HepG2 (cell line): ENCODE data around the gene FBXL7. TPM values are rescaled to one million over a fixed set of nuclear protein-coding genes. Genes with fewer than 3 reads are reported as not detected.

ENCODE experiments used
- ATAC-seq: fragments of 200-7000 bp; cut with Tn5 transposase; 3 replicates; pipeline ENCODE4 v1.9.1; 2020; ENCODE audit warnings: mild to moderate bottlenecking, moderate library complexity
- BruUV-seq: library from RNA; stranded (reverse); fragments of 400-500 nt; replicated peaks from 2 replicates; lab custom pipeline; 2021; lab: Mats Ljungman, UMichigan
- CTCF ChIA-PET: fragments of 300-600 bp; formaldehyde crosslinking; extraction: SDS; loops from one replicate; lab custom pipeline; 2021; ENCODE audit warnings: low total read pairs, inconsistent platforms, low intra/inter-chr PET ratio; lab: Yijun Ruan, JAX
- POLR2A ChIA-PET: fragments of 350-600 bp; sonication (Branson Sonifier 250); formaldehyde crosslinking; loops from one replicate; lab custom pipeline; 2020; ENCODE audit warnings: antibody characterized with exemption, inconsistent platforms; lab: Yijun Ruan, JAX
- DNase-seq: peaks from one replicate; pipeline ENCODE4 v3.0.0-alpha.2; 2015; ENCODE audit warnings: low spot score
- FAIRE-seq: peaks from 3 replicates; lab custom pipeline; 2011; peaks lifted over from hg19 to GRCh38; lab: Jason Lieb, UNC
- H2AFZ ChIP-seq: one replicate; pipeline ENCODE4 v1.6.1; 2011; ENCODE audit warnings: low read length, inconsistent platforms
- H3K27ac ChIP-seq: fragments of 300-600 bp; 3 replicates; pipeline ENCODE4 v1.8.0; 2011; ENCODE audit warnings: mixed run types, mild to moderate bottlenecking, mixed read lengths, low read length, inconsistent platforms; ENCODE audit not compliant: insufficient read depth; ENCODE audit errors: extremely low read length
- H3K27me3 ChIP-seq, 2 experiments: fragments of 200-600 bp in 1 of 2; 2 replicates in 1 of 2; 3 replicates in 1 of 2; pipeline versions ENCODE4 v1.6.0 to v1.8.0; 2011; ENCODE audit warnings: low read length in 2 of 2, mild to moderate bottlenecking in 2 of 2, moderate library complexity in 2 of 2, inconsistent platforms in 1 of 2; ENCODE audit not compliant: insufficient read depth in 2 of 2, control insufficient read depth in 1 of 2
- H3K36me3 ChIP-seq, 2 experiments: fragments of 200-600 bp in 1 of 2; replicated peaks in 1 of 2; 2 replicates in 1 of 2; 3 replicates in 1 of 2; pipeline versions ENCODE4 v1.5.1 to v1.8.0; 2011; ENCODE audit warnings: low read length in 2 of 2, inconsistent platforms in 1 of 2; ENCODE audit not compliant: insufficient read depth in 2 of 2, control insufficient read depth in 1 of 2
- H3K4me1 ChIP-seq: 2 replicates; pipeline ENCODE4 v1.5.1; 2012; ENCODE audit warnings: low read length, inconsistent platforms; ENCODE audit not compliant: insufficient read depth
- H3K4me2 ChIP-seq: 2 replicates; pipeline ENCODE4 v1.6.0; 2011; ENCODE audit warnings: low read depth, low read length, inconsistent platforms
- H3K4me3 ChIP-seq, 3 experiments: fragments of 200-600 bp in 1 of 3; sonication (generic), shearing (Covaris generic) in 1 of 3; replicated peaks in 1 of 3; 2 replicates each; pipeline ENCODE4 v1.5.1; 2011 to 2016; ENCODE audit warnings: low read length in 3 of 3, inconsistent platforms in 2 of 3, low read depth in 2 of 3, mild to moderate bottlenecking in 2 of 3, control low read depth in 1 of 3, mixed read lengths in 1 of 3; ENCODE audit not compliant: insufficient read depth in 1 of 3
- H3K79me2 ChIP-seq: one replicate; pipeline ENCODE4 v1.6.1; 2011; ENCODE audit warnings: low read length, inconsistent platforms; ENCODE audit not compliant: insufficient read depth
- H3K9ac ChIP-seq: 2 replicates; pipeline ENCODE4 v1.6.0; 2011; ENCODE audit warnings: mild to moderate bottlenecking, low read depth, low read length, inconsistent platforms; ENCODE audit not compliant: insufficient read depth
- H3K9me3 ChIP-seq: 2 replicates; pipeline ENCODE4 v1.5.1; 2012; ENCODE audit warnings: mild to moderate bottlenecking, low read length
- H4K20me1 ChIP-seq: 2 replicates; pipeline ENCODE4 v1.6.0; 2011; ENCODE audit warnings: inconsistent platforms, mild to moderate bottlenecking, low read length, moderate library complexity; ENCODE audit not compliant: insufficient read depth
- ERF ChIP-seq: IDR thresholded peaks from 2 replicates; pipeline ENCODE4 v1.6.1; 2018; ENCODE audit warnings: missing biosample characterization, missing genetic modification reagents
- SRF ChIP-seq: IDR thresholded peaks from 2 replicates; pipeline ENCODE4 v1.6.1; 2011; ENCODE audit warnings: mild to moderate bottlenecking, low read depth, low read length, moderate library complexity
- ZNF160 ChIP-seq: sonication (generic); formaldehyde crosslinking; IDR thresholded peaks from 2 replicates; pipeline ENCODE4 v1.8.0; 2022; ENCODE audit warnings: mild to moderate bottlenecking, inconsistent platforms, missing genetic modification reagents
- ZNF564 ChIP-seq: sonication (generic); formaldehyde crosslinking; IDR thresholded peaks from 2 replicates; pipeline ENCODE4 v1.8.1; 2023; ENCODE audit warnings: mild to moderate bottlenecking, missing genetic modification reagents
- ZSCAN29 ChIP-seq: sonication (generic); formaldehyde crosslinking; conservative IDR thresholded peaks from 2 replicates; pipeline ENCODE4 v1.4.0; 2020; ENCODE audit warnings: mild to moderate bottlenecking, missing genetic modification reagents
- WGBS: methylation state at CpG from one replicate; pipeline ENCODE4 v1.1.6; 2017; ENCODE audit warnings: low lambda C conversion rate; 5-methylcytosine and 5-hydroxymethylcytosine counted together
- in situ Hi-C: cut with HindIII; loops from 2 replicates; pipeline ENCODE4 v1.10.0; 2017; ENCODE audit warnings: low pct_unique_long_range_greater_than_20kb; ENCODE audit not compliant: extremely low pct_ligation_motif_present
- intact Hi-C: fragments of 100-400 bp; cut with micrococcal nuclease; formaldehyde crosslinking; loops from one replicate; pipeline ENCODE4 v1.10.0; 2022; ENCODE audit not compliant: unreplicated experiment
- polyA plus RNA-seq, 8 experiments: library from polyadenylated mRNA; depleted of rRNA in 3 of 8; stranded (reverse) in 7 of 8; unstranded in 1 of 8; fragments of >200 nt; fragmentation: Illumina TruSeq in 4 of 8; extraction: Trizol in 4 of 8; gene quantifications; 2 replicates each; pipeline versions ENCODE4 v1.2.1 to v1.2.3, GENCODE V29; 2011 to 2016; ENCODE audit warnings: low read depth in 4 of 8, missing spikeins in 1 of 8, mixed read lengths in 1 of 8; ENCODE audit not compliant: insufficient read depth in 1 of 8
- total RNA-seq, 5 experiments: library from RNA; depleted of rRNA; stranded (reverse); fragments of >200 nt; fragmentation: Illumina TruSeq; extraction: Trizol; gene quantifications; 2 replicates each; pipeline ENCODE4 v1.2.3, GENCODE V29; 2016; ENCODE audit warnings: low read depth in 1 of 5

Gene FBXL7
- total and polyA plus RNA-seq, 2 of the 13 experiments (the other 11 are each of a cell fraction or from before 2014, with no cell fraction given) = 0.07 TPM; not detected in 1

GRCh38 chr5:15634591-15635288 lies 134.8 kb downstream of the FBXL7 start:
- DNase-seq (no peak), ATAC-seq (no peak), FAIRE-seq (no peak)
- Histone ChIP-seq H3K79me2 (no peaks in the 10 kb centered on the region), H3K4me3 (no peak overlapping the region), H3K9ac (no peak overlapping the region), H2AFZ (no peak overlapping the region), H3K27me3 (no peaks in the 10 kb centered on the region), H3K4me2 (no peak overlapping the region), H3K27ac (no peak overlapping the region), H4K20me1 (no peaks in the 10 kb centered on the region), H3K36me3 (no peaks in the 10 kb centered on the region), H3K4me1 (no peaks in the 10 kb centered on the region), H3K9me3 (no peaks in the 10 kb centered on the region)
- ChIA-PET POLR2A (no interaction called here), CTCF (no interaction called here)
- in situ Hi-C loops (no loop called here), intact Hi-C loops (no loop called here)
- TF ChIP-seq ZNF564 (CRISPR knock-in tag) (no peak), SRF (no peak), ZNF160 (CRISPR knock-in tag) (no peak)
- no TSS peak for BruUV-seq
- WGBS = 5% methylated on average over 4 of the region's 4 CpGs

GRCh38 chr5:15635289-15635616 lies 135.3 kb downstream of the FBXL7 start:
- no peak for DNase-seq
- no peaks in the 10 kb centered on the region for H3K9me3 ChIP-seq
- H4K20me1 ChIP-seq = no peaks in the 10 kb centered on the region
- no peaks in the 10 kb centered on the region for H3K27me3 ChIP-seq
- ATAC-seq = no peak
- no peak for FAIRE-seq
- intact Hi-C loops = no loop called here
- H3K4me1 ChIP-seq = no peaks in the 10 kb centered on the region
- POLR2A ChIA-PET = no interaction called here
- no peak overlapping the region for H3K4me3 ChIP-seq
- H3K4me2 ChIP-seq = no peak overlapping the region
- H3K27ac ChIP-seq = no peak overlapping the region
- no TSS peak for BruUV-seq
- in situ Hi-C loops = no loop called here
- TF ChIP-seq ERF (CRISPR knock-in tag) = no peak
- no peak for TF ChIP-seq ZSCAN29 (CRISPR knock-in tag)
- H3K9ac ChIP-seq = no peak overlapping the region
- H2AFZ ChIP-seq = no peak overlapping the region
- H3K36me3 ChIP-seq = no peaks in the 10 kb centered on the region
- H3K79me2 ChIP-seq = no peaks in the 10 kb centered on the region
- CTCF ChIA-PET = no interaction called here
- 0% methylated on average over 1 of the region's 1 CpG for WGBS
